Measurements from ENCODE around the gene CAD. TPM values are rescaled to one million over a fixed set of nuclear protein-coding genes. Genes with fewer than 3 reads are reported as not detected.

Gene CAD
- total and polyA plus RNA-seq, 10 of the 15 experiments (the other 5 are each of a cell fraction or from before 2014, with no cell fraction given): 7.6 to 119 (median 50.7) TPM

DNA sequence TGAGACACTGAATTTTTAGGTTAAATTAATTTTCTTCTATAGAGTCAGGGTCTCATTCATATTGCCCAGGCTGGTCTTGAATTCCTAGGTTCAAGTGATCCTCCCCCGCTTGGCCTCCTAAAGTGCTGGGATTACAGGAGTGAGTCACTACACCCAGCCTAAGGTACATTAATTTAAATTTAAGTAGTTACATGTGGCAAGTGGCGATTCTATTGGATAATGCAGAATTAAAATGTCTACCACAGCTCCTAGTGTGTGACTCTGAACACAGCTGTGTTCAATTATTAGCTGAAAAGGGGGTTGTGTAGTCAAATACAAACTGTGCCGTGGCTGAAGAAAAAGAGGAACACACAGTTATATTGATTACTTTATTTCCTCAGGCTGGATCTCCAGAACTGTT, 2.2 kb upstream of the CAD start:
- no peak overlapping the region for H3K9ac ChIP-seq (ENCODE audit: control insufficient read depth, insufficient read depth, low read length)
- ChIA-PET CTCF (interaction anchor here (1.3 kb wide), 1 partner anchor 45 kb away, joined by 4 read pairs; no protein-coding TSS in a partner anchor), POLR2A (interaction anchor here (0.6 kb wide), 1 partner anchor 80 kb away, joined by 3 read pairs; the partner anchor contains the start of gene PREB), RAD21 (ENCODE audit: unreplicated experiment) (no interaction called here), SMC1A (ENCODE audit: uncharacterized antibody, unreplicated experiment) (interaction anchor here (1.1 kb wide), 1 partner anchor 12 kb away, joined by 3 read pairs; no protein-coding TSS in a partner anchor)
- no peak overlapping the region for H3K4me3 ChIP-seq
- intact Hi-C loops (cut with micrococcal nuclease; ENCODE audit: unreplicated experiment) (loop anchor here (10.0 kb wide), 1 partner anchor 140 kb away; the partner anchor contains the start of gene GTF3C2), in situ Hi-C loops (cut with MboI) (no loop called here)
- no peak for FAIRE-seq
- no peak for DNase-seq (ENCODE audit: low read depth, low spot score)
- H3K9me3 ChIP-seq (replicated peaks; ENCODE audit: control insufficient read depth, insufficient read depth, low read length): no peaks in the 10 kb centered on the region
- H4K20me1 ChIP-seq (ENCODE audit: control insufficient read depth, insufficient read depth): no peaks in the 10 kb centered on the region
- no peak for TF ChIP-seq FOXM1 (IDR thresholded peaks at IDR 0.05; ENCODE audit: low read depth, low read length)
- no peak for TF ChIP-seq NR2C2 (IDR thresholded peaks at IDR 0.05; ENCODE audit: borderline replicate concordance, control insufficient read depth, insufficient read length, low read depth)
- TF ChIP-seq EP300 (IDR thresholded peaks at IDR 0.05; ENCODE audit: borderline replicate concordance in 1 of 2, control insufficient read depth in 1 of 2, low read depth in 2 of 2, low read length in 2 of 2): no peak
- TF ChIP-seq HDAC6 (IDR thresholded peaks at IDR 0.05; ENCODE audit: unreplicated experiment): no peak
- no peak for TF ChIP-seq HCFC1 (IDR thresholded peaks at IDR 0.05; ENCODE audit: low read length)
- no peak for TF ChIP-seq MTA3 (IDR thresholded peaks at IDR 0.05; ENCODE audit: borderline replicate concordance, low read length)
- TF ChIP-seq RELA (IDR thresholded peaks at IDR 0.05; ENCODE audit: borderline replicate concordance, partially characterized antibody): no peak
- no peak for TF ChIP-seq IKZF2 (IDR thresholded peaks at IDR 0.05)
- no peak for TF ChIP-seq NBN (IDR thresholded peaks at IDR 0.05)
- TF ChIP-seq CBX3 (IDR thresholded peaks at IDR 0.05; ENCODE audit: borderline replicate concordance, low read depth): no peak
- ATAC-seq: no peak
- 77% methylated on average over 3 of the region's 3 CpGs for WGBS (ENCODE audit: insufficient coverage, insufficient replicate concordance, low lambda C conversion rate, missing lambda C conversion rate)
- no peak overlapping the region for H3K27ac ChIP-seq (ENCODE audit: control insufficient read depth, insufficient read depth)
- H3K4me1 ChIP-seq (ENCODE audit: control insufficient read depth, insufficient read depth, low read length): peaks cover 7% of the 10 kb centered on the region; the same call in 1 of the 2 replicates
- H3K4me2 ChIP-seq (ENCODE audit: control insufficient read depth, insufficient read depth): no peak overlapping the region
- H3K36me3 ChIP-seq (ENCODE audit: control insufficient read depth in 2 of 2, insufficient read depth in 2 of 2, low read length in 1 of 2): peaks cover 0 to 4% of the 10 kb centered on the region in 2 experiments; a peak in 2 of 4 replicates
- no TSS peak for BruUV-seq (replicated peaks)
- peaks cover 47% of the 10 kb centered on the region for H3K79me2 ChIP-seq (ENCODE audit: control insufficient read depth, insufficient read depth, low read length)
- H3K27me3 ChIP-seq (replicated peaks in 1 of 2; ENCODE audit: control insufficient read depth in 2 of 2, insufficient read depth in 2 of 2, low read length in 1 of 2): no peaks in the 10 kb centered on the region
- H2AFZ ChIP-seq (ENCODE audit: control insufficient read depth, low read depth, low read length): no peak overlapping the region

All from GM12878 (cell line).